ENCODE data around the gene EPGN. TPM values are rescaled to one million over a fixed set of nuclear protein-coding genes. Genes with fewer than 3 reads are reported as not detected.

EPGN gene
- polyA plus RNA-seq, 1 donor from 2014 or later = not detected

DNA sequence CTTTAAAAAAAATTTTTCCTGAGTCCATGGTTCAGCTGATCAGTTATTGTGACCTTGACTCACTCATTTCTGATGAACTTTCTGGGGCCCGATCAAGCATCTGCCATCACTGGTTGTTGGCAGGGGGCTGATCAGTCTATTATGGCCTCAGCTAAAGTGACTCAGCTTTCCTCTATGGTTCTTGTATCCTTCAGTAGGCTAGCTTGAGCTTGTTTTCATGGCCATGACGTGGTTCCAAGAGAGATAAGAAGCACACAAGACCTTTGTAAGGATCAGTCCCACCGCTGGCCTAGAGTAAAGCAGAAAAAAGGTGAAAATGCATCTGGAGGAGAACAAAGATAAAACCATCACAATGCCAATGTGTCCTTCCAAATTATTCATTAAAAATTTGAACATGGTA lies 29.8 kb upstream of the EPGN start:
- H3K9ac ChIP-seq (ENCODE audit: low read length) = no peak overlapping the region
- H3K9me3 ChIP-seq (ENCODE audit: low read length) = no peaks in the 10 kb centered on the region
- H3K27me3 ChIP-seq (ENCODE audit: insufficient read depth, low read depth, low read length) = no peaks in the 10 kb centered on the region
- no peak overlapping the region for H3K4me3 ChIP-seq (ENCODE audit: low read length)
- H3F3A ChIP-seq (ENCODE audit: insufficient read depth, low read length, poor library complexity, severe bottlenecking) = no peaks in the 10 kb centered on the region
- TF ChIP-seq, protein P1, sequence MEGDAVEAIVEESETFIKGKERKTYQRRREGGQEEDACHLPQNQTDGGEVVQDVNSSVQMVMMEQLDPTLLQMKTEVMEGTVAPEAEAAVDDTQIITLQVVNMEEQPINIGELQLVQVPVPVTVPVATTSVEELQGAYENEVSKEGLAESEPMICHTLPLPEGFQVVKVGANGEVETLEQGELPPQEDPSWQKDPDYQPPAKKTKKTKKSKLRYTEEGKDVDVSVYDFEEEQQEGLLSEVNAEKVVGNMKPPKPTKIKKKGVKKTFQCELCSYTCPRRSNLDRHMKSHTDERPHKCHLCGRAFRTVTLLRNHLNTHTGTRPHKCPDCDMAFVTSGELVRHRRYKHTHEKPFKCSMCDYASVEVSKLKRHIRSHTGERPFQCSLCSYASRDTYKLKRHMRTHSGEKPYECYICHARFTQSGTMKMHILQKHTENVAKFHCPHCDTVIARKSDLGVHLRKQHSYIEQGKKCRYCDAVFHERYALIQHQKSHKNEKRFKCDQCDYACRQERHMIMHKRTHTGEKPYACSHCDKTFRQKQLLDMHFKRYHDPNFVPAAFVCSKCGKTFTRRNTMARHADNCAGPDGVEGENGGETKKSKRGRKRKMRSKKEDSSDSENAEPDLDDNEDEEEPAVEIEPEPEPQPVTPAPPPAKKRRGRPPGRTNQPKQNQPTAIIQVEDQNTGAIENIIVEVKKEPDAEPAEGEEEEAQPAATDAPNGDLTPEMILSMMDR (IDR thresholded peaks at IDR 0.05; ENCODE audit: poor library complexity, severe bottlenecking) = no peak
- TF ChIP-seq MXI1 (conservative IDR thresholded peaks at IDR 0.05; ENCODE audit: poor library complexity, severe bottlenecking) (no peak), POLR2AphosphoS5 (IDR thresholded peaks at IDR 0.05) (no peak), RAD21 (conservative IDR thresholded peaks at IDR 0.05) (no peak), EP300 (conservative IDR thresholded peaks at IDR 0.05; ENCODE audit: poor library complexity, severe bottlenecking) (no peak), TAF1 (IDR thresholded peaks at IDR 0.05; ENCODE audit: low read depth) (no peak), EZH2 (IDR thresholded peaks at IDR 0.05; ENCODE audit: borderline replicate concordance, insufficient read depth, low read length, poor library complexity, severe bottlenecking) (no peak), SMC3 (conservative IDR thresholded peaks at IDR 0.05; ENCODE audit: poor library complexity) (no peak)
- TF ChIP-seq, protein P2, sequence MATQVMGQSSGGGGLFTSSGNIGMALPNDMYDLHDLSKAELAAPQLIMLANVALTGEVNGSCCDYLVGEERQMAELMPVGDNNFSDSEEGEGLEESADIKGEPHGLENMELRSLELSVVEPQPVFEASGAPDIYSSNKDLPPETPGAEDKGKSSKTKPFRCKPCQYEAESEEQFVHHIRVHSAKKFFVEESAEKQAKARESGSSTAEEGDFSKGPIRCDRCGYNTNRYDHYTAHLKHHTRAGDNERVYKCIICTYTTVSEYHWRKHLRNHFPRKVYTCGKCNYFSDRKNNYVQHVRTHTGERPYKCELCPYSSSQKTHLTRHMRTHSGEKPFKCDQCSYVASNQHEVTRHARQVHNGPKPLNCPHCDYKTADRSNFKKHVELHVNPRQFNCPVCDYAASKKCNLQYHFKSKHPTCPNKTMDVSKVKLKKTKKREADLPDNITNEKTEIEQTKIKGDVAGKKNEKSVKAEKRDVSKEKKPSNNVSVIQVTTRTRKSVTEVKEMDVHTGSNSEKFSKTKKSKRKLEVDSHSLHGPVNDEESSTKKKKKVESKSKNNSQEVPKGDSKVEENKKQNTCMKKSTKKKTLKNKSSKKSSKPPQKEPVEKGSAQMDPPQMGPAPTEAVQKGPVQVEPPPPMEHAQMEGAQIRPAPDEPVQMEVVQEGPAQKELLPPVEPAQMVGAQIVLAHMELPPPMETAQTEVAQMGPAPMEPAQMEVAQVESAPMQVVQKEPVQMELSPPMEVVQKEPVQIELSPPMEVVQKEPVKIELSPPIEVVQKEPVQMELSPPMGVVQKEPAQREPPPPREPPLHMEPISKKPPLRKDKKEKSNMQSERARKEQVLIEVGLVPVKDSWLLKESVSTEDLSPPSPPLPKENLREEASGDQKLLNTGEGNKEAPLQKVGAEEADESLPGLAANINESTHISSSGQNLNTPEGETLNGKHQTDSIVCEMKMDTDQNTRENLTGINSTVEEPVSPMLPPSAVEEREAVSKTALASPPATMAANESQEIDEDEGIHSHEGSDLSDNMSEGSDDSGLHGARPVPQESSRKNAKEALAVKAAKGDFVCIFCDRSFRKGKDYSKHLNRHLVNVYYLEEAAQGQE (IDR thresholded peaks at IDR 0.05; ENCODE audit: borderline replicate concordance) = no peak
- H2AFZ ChIP-seq (ENCODE audit: low read depth, low read length) = no peak overlapping the region
- no peak overlapping the region for H3K27ac ChIP-seq (ENCODE audit: low read length)
- no peaks in the 10 kb centered on the region for H3K79me2 ChIP-seq (replicated peaks; ENCODE audit: insufficient read depth, low read length)
- H3K9me2 ChIP-seq (ENCODE audit: insufficient read depth, low read length) = no peaks in the 10 kb centered on the region
- no peaks in the 10 kb centered on the region for H3K36me3 ChIP-seq (ENCODE audit: insufficient read depth, low read length)
- no peaks in the 10 kb centered on the region for H4K20me1 ChIP-seq (ENCODE audit: insufficient read depth)
- no peak overlapping the region for H3K4me2 ChIP-seq (ENCODE audit: low read length)

DNA sequence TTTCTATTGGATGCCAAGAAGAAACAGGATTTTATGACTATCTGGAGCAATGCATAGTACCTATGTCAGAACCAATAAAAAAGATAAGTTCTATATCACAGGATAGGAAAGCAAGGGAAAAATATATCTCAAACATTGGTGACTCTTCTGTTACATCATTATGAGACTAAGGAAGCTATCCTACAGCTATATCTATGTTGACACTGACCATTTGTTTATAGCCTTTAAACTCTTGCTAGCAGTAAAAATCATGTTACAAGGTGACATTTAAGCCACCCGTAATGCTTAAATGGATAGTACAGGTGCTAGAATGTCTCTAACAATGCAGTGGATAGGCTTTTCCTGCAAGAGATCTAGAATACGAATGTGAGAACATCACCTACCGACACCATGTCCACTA lies 28.6 kb upstream of the EPGN start:
- H3F3A ChIP-seq (ENCODE audit: insufficient read depth, low read length, poor library complexity, severe bottlenecking) = no peaks in the 10 kb centered on the region
- no peak overlapping the region for H3K4me2 ChIP-seq (ENCODE audit: low read length)
- no peaks in the 10 kb centered on the region for H3K79me2 ChIP-seq (replicated peaks; ENCODE audit: insufficient read depth, low read length)
- no peaks in the 10 kb centered on the region for H4K20me1 ChIP-seq (ENCODE audit: insufficient read depth)
- no peak overlapping the region for H2AFZ ChIP-seq (ENCODE audit: low read depth, low read length)
- TF ChIP-seq MXI1 (conservative IDR thresholded peaks at IDR 0.05; ENCODE audit: poor library complexity, severe bottlenecking) (no peak), RAD21 (conservative IDR thresholded peaks at IDR 0.05) (no peak), EP300 (conservative IDR thresholded peaks at IDR 0.05; ENCODE audit: poor library complexity, severe bottlenecking) (no peak), TAF1 (IDR thresholded peaks at IDR 0.05; ENCODE audit: low read depth) (no peak), EZH2 (IDR thresholded peaks at IDR 0.05; ENCODE audit: borderline replicate concordance, insufficient read depth, low read length, poor library complexity, severe bottlenecking) (no peak), SMC3 (conservative IDR thresholded peaks at IDR 0.05; ENCODE audit: poor library complexity) (no peak), POLR2AphosphoS5 (IDR thresholded peaks at IDR 0.05) (no peak)
- TF ChIP-seq, protein P2 (IDR thresholded peaks at IDR 0.05; ENCODE audit: borderline replicate concordance) = no peak
- TF ChIP-seq, protein P1 (IDR thresholded peaks at IDR 0.05; ENCODE audit: poor library complexity, severe bottlenecking) = no peak
- no peak overlapping the region for H3K27ac ChIP-seq (ENCODE audit: low read length)
- no peak overlapping the region for H3K9ac ChIP-seq (ENCODE audit: low read length)
- H3K27me3 ChIP-seq (ENCODE audit: insufficient read depth, low read depth, low read length) = no peaks in the 10 kb centered on the region
- H3K9me2 ChIP-seq (ENCODE audit: insufficient read depth, low read length) = no peaks in the 10 kb centered on the region
- no peak overlapping the region for H3K4me3 ChIP-seq (ENCODE audit: low read length)
- no peaks in the 10 kb centered on the region for H3K36me3 ChIP-seq (ENCODE audit: insufficient read depth, low read length)
- H3K9me3 ChIP-seq (ENCODE audit: low read length) = no peaks in the 10 kb centered on the region

Data from neural cell (in vitro differentiated cells).